ENCODE data around the gene SHKBP1. TPM values are rescaled to one million over a fixed set of nuclear protein-coding genes. Genes with fewer than 3 reads are reported as not detected.
A peak's percentile ranks its signal among the peaks of the same experiment; 100 is the strongest.

SHKBP1 gene
- total and polyA plus RNA-seq, 9 of the 15 experiments (the other 6 are each of a cell fraction or from before 2014, with no cell fraction given): 1.2 to 58.1 (median 22.3) TPM

DNA sequence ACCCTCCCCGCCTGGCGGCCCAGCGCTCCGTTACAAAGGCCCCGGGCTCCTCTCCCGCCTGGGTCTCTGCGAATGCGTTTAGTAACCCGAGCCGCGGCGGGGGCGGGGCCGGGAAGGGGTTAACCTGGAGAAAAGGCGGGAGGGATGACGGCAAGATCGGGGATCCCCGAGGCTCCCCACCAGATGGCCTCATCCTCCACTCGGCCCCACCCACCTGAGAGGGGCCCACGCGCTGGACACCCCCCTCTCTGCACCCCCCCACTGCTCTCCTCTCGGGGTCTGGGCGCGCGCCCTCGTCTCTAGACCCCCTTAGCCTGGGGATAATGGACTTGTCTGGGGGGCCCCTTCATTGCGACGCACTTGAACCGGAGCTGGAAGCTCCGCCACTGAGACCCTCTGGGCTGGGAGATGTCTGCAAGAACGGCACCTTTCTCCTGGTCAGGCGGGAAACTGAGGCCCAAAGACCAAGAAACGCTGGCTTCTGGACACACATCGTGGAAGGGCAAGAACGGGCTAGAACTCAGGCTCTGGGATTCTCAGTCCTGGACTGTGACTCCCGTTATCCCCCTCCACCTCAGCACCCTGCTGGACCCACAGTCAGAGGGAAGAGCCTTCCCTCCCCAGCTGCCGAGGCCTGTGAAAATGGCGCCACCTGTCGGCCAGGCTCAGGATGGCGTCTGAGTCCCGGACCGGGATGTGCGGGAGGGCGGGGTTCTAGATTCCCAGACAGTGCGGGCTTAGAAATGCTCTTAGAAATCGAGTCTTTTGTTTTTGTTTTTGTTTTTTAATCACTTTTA, 21.6 kb downstream of the SHKBP1 start (continued):
- TF ChIP-seq POLR3G (IDR thresholded peaks at IDR 0.05; ENCODE audit: extremely low read depth, insufficient read length, insufficient replicate concordance) (no peak), MLLT1 (IDR thresholded peaks at IDR 0.05) (0 out of 4 replicates have a peak, but pooled peaks of 1 of the 2 experiments have one; percentile 8), KLF10 (CRISPR knock-in tag; IDR thresholded peaks at IDR 0.05) (no peak), MCM3 (IDR thresholded peaks at IDR 0.05) (no peak), ZNF57 (CRISPR knock-in tag; IDR thresholded peaks at IDR 0.05) (no peak), PRMT5 (CRISPR knock-in tag; IDR thresholded peaks at IDR 0.05) (no peak), E2F1 (CRISPR knock-in tag; IDR thresholded peaks at IDR 0.05) (no peak), CCNT2 (IDR thresholded peaks at IDR 0.05; ENCODE audit: borderline replicate concordance, extremely low read depth, insufficient read length, low read depth, low read length) (peak; percentile 48), CBX2 (IDR thresholded peaks at IDR 0.05; ENCODE audit: insufficient read depth, low read length, poor library complexity, severe bottlenecking) (no peak), ZNF280B (CRISPR knock-in tag; IDR thresholded peaks at IDR 0.05) (no peak), ZBTB33 (CRISPR knock-in tag; IDR thresholded peaks at IDR 0.05) (0 out of 2 replicates have a peak, but pooled peaks have one; percentile 42), KDM4B (IDR thresholded peaks at IDR 0.05; ENCODE audit: borderline replicate concordance in 2 of 2, low read depth in 1 of 2) (no peak), PTRF (tag; IDR thresholded peaks at IDR 0.05) (no peak)
- TF ChIP-seq, protein P1, sequence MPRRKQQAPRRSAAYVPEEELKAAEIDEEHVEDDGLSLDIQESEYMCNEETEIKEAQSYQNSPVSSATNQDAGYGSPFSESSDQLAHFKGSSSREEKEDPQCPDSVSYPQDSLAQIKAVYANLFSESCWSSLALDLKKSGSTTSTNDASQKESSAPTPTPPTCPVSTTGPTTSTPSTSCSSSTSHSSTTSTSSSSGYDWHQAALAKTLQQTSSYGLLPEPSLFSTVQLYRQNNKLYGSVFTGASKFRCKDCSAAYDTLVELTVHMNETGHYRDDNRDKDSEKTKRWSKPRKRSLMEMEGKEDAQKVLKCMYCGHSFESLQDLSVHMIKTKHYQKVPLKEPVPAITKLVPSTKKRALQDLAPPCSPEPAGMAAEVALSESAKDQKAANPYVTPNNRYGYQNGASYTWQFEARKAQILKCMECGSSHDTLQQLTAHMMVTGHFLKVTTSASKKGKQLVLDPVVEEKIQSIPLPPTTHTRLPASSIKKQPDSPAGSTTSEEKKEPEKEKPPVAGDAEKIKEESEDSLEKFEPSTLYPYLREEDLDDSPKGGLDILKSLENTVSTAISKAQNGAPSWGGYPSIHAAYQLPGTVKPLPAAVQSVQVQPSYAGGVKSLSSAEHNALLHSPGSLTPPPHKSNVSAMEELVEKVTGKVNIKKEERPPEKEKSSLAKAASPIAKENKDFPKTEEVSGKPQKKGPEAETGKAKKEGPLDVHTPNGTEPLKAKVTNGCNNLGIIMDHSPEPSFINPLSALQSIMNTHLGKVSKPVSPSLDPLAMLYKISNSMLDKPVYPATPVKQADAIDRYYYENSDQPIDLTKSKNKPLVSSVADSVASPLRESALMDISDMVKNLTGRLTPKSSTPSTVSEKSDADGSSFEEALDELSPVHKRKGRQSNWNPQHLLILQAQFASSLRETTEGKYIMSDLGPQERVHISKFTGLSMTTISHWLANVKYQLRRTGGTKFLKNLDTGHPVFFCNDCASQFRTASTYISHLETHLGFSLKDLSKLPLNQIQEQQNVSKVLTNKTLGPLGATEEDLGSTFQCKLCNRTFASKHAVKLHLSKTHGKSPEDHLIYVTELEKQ (CRISPR knock-in tag; IDR thresholded peaks at IDR 0.05): no peak

All from K562 (cell line).